HG02571 (cell line): Measurements from ENCODE around the gene DLGAP4.
A peak's percentile ranks its signal among the peaks of the same experiment; 100 is the strongest.
"Not testable (repeated sequence)": the region's sequence is repeated elsewhere in the genome, so short reads cannot be mapped to it uniquely, and the experiment has no call there.

Experiments
- ATAC-seq: cut with Tn5 transposase; IDR thresholded peaks from one replicate; pipeline ENCODE4 v1.9.1; 2021; ENCODE audit warnings: mild to moderate bottlenecking, moderate library complexity; ENCODE audit not compliant: unreplicated experiment

Gene DLGAP4

GRCh38 chr20:36547186-36548005, 241.3 kb downstream of the DLGAP4 start:
- ATAC-seq: no peak

GRCh38 chr20:36548006-36548315, 241.8 kb downstream of the DLGAP4 start:
- no peak for ATAC-seq

GRCh38 chr20:36548704-36549627, 242.8 kb downstream of the DLGAP4 start:
- no peak for ATAC-seq

- no peak for ATAC-seq
Observed at GRCh38 chr20:36549628-36549941, 243.4 kb downstream of the DLGAP4 start.

- no peak for ATAC-seq
Observed at GRCh38 chr20:36549942-36550789, 244.0 kb downstream of the DLGAP4 start.

- no peak for ATAC-seq
Observed at GRCh38 chr20:36550790-36551299, 244.7 kb downstream of the DLGAP4 start.

- ATAC-seq: no peak
Observed at GRCh38 chr20:36555248-36555647, 249.1 kb downstream of the DLGAP4 start.

- no peak for ATAC-seq
Observed at GRCh38 chr20:36562724-36563123, 256.6 kb downstream of the DLGAP4 start.

- ATAC-seq: no peak
Observed at GRCh38 chr20:36563374-36563773, 257.2 kb downstream of the DLGAP4 start.

GRCh38 chr20:36564078-36564725, 258.1 kb downstream of the DLGAP4 start:
- not testable (repeated sequence) for ATAC-seq

GRCh38 chr20:36564726-36565121, 258.6 kb downstream of the DLGAP4 start:
- not testable (repeated sequence) for ATAC-seq

- ATAC-seq: no peak
Observed at GRCh38 chr20:36565520-36565919, 259.4 kb downstream of the DLGAP4 start.

- ATAC-seq: no peak
Observed at GRCh38 chr20:36569847-36570429, 263.8 kb downstream of the DLGAP4 start.

- no peak for ATAC-seq
Observed at GRCh38 chr20:36571564-36572504, 265.7 kb downstream of the DLGAP4 start.

- ATAC-seq: peak; percentile 15
Observed at GRCh38 chr20:36572701-36573102, 266.6 kb downstream of the DLGAP4 start.

- peak; percentile 51 for ATAC-seq
Observed at GRCh38 chr20:36573103-36573797, 267.1 kb downstream of the DLGAP4 start, which contains the start of gene TGIF2. TGIF2 (plus strand) TSS chr20:36573597; CDS start chr20:36578775, 5,178 bp downstream.

- ATAC-seq: no peak
Observed at GRCh38 chr20:36573798-36574365, 267.7 kb downstream of the DLGAP4 start.
